IMR-90 (cell line): ENCODE data around the gene HIVEP3. TPM values are rescaled to one million over a fixed set of nuclear protein-coding genes. Genes with fewer than 3 reads are reported as not detected.

Experiments used
- ATAC-seq: fragments of 200-7000 bp; cut with Tn5 transposase; 2 replicates; pipeline ENCODE4 v1.9.1; 2020; ENCODE audit warnings: low read depth, mild to moderate bottlenecking, moderate library complexity
- BruUV-seq: library from RNA; stranded (reverse); fragments of 400-500 nt; replicated peaks from 2 replicates; lab custom pipeline; 2021; lab: Mats Ljungman, UMichigan
- CTCF ChIA-PET: fragments of 300-600 bp; formaldehyde crosslinking; extraction: SDS; loops from one replicate; lab custom pipeline; 2021; ENCODE audit warnings: antibody characterized with exemption; lab: Yijun Ruan, JAX
- POLR2A ChIA-PET: fragments of 300-600 bp; sonication (Branson Sonifier 250); formaldehyde crosslinking; loops from one replicate; lab custom pipeline; 2022; ENCODE audit warnings: antibody characterized with exemption; ENCODE audit not compliant: unreplicated experiment; lab: Charles Lee
- DNase-seq: peaks from one replicate; pipeline ENCODE4 v3.0.0; 2013
- H2AFZ ChIP-seq: replicated peaks from 2 replicates; pipeline ENCODE3; 2013; ENCODE audit warnings: low read length, mild to moderate bottlenecking; ENCODE audit not compliant: poor library complexity
- H2AK5ac ChIP-seq: 2 replicates; pipeline ENCODE4 v1.6.1; 2013; ENCODE audit warnings: low read depth, low read length, inconsistent platforms
- H2AK9ac ChIP-seq: replicated peaks from 2 replicates; pipeline ENCODE3; 2013; ENCODE audit warnings: mild to moderate bottlenecking, low read depth, low read length, moderate library complexity; ENCODE audit not compliant: poor library complexity
- H2BK120ac ChIP-seq: 2 replicates; pipeline ENCODE4 v1.6.1; 2013; ENCODE audit warnings: low read depth, low read length, inconsistent platforms
- H2BK15ac ChIP-seq: 3 replicates; pipeline ENCODE4 v1.6.1; 2013; ENCODE audit warnings: low read depth, low read length, inconsistent platforms
- H2BK20ac ChIP-seq: 2 replicates; pipeline ENCODE4 v1.6.1; 2013; ENCODE audit warnings: low read depth, mild to moderate bottlenecking, inconsistent platforms, low read length, moderate library complexity
- H2BK5ac ChIP-seq: 2 replicates; pipeline ENCODE4 v1.6.1; 2013; ENCODE audit warnings: mild to moderate bottlenecking, low read depth, low read length, inconsistent platforms; ENCODE audit not compliant: poor library complexity, severe bottlenecking
- H3K14ac ChIP-seq: replicated peaks from 2 replicates; pipeline ENCODE4 v1.6.1; 2013; ENCODE audit warnings: low read depth, low read length, inconsistent platforms
- H3K18ac ChIP-seq: 2 replicates; pipeline ENCODE4 v1.6.1; 2013; ENCODE audit warnings: low read depth, low read length, control low read depth
- H3K23ac ChIP-seq: 2 replicates; pipeline ENCODE4 v1.6.1; 2013; ENCODE audit warnings: low read depth, low read length, inconsistent platforms
- H3K27ac ChIP-seq: 2 replicates; pipeline ENCODE4 v1.5.1; 2013; ENCODE audit warnings: mild to moderate bottlenecking, control low read depth, low read length; ENCODE audit not compliant: insufficient read depth
- H3K27me3 ChIP-seq: 2 replicates; pipeline ENCODE4 v1.6.1; 2013; ENCODE audit warnings: low read length; ENCODE audit not compliant: control insufficient read depth, insufficient read depth
- H3K36me3 ChIP-seq: 2 replicates; pipeline ENCODE4 v1.6.1; 2013; ENCODE audit warnings: low read length, mixed read lengths; ENCODE audit not compliant: control insufficient read depth, insufficient read depth
- H3K4ac ChIP-seq: 2 replicates; pipeline ENCODE4 v1.6.1; 2013; ENCODE audit warnings: low read depth, low read length, inconsistent platforms
- H3K4me1 ChIP-seq: 2 replicates; pipeline ENCODE4 v1.6.1; 2013; ENCODE audit warnings: low read length, mixed read lengths; ENCODE audit not compliant: control insufficient read depth, insufficient read depth
- H3K4me2 ChIP-seq: 2 replicates; pipeline ENCODE4 v1.6.1; 2013; ENCODE audit warnings: low read depth, mild to moderate bottlenecking, control low read depth, low read length, moderate library complexity
- H3K4me3 ChIP-seq: 2 replicates; pipeline ENCODE4 v1.5.1; 2013; ENCODE audit warnings: low read depth, mild to moderate bottlenecking, control low read depth, low read length, moderate library complexity; ENCODE audit not compliant: insufficient read depth
- H3K56ac ChIP-seq: 2 replicates; pipeline ENCODE4 v1.6.1; 2013; ENCODE audit warnings: low read length, inconsistent platforms; ENCODE audit not compliant: insufficient read depth; ENCODE audit errors: extremely low read depth
- H3K79me1 ChIP-seq, 2 experiments: 2 replicates each; pipeline ENCODE4 v1.6.1; 2013; ENCODE audit warnings: low read length in 2 of 2, inconsistent platforms in 1 of 2, low read depth in 1 of 2
- H3K9ac ChIP-seq: 2 replicates; pipeline ENCODE4 v1.6.1; 2013; ENCODE audit warnings: low read depth, low read length, control low read depth
- H3K9me1 ChIP-seq: 2 replicates; pipeline ENCODE4 v1.6.1; 2013; ENCODE audit warnings: low read length, inconsistent platforms; ENCODE audit not compliant: insufficient read depth
- H3K9me3 ChIP-seq: 2 replicates; pipeline ENCODE4 v1.6.1; 2013; ENCODE audit warnings: low read length; ENCODE audit not compliant: control insufficient read depth, insufficient read depth
- H4K20me1 ChIP-seq: 2 replicates; pipeline ENCODE4 v1.6.1; 2013; ENCODE audit warnings: low read length, inconsistent platforms; ENCODE audit not compliant: insufficient read depth
- H4K5ac ChIP-seq: 2 replicates; pipeline ENCODE4 v1.6.1; 2013; ENCODE audit warnings: mild to moderate bottlenecking, low read depth, low read length, control low read depth
- H4K8ac ChIP-seq, 2 experiments: 2 replicates each; pipeline ENCODE4 v1.6.1; 2013; ENCODE audit warnings: low read depth in 2 of 2, low read length in 2 of 2, control low read depth in 1 of 2, inconsistent platforms in 1 of 2
- H4K91ac ChIP-seq: 2 replicates; pipeline ENCODE4 v1.6.1; 2013; ENCODE audit warnings: low read depth, low read length, inconsistent platforms; ENCODE audit not compliant: insufficient read depth
- BHLHE40 ChIP-seq: fragments of 150-350 bp; IDR thresholded peaks from 2 replicates; pipeline ENCODE4 v1.6.1; 2016; ENCODE audit warnings: mild to moderate bottlenecking, low read depth, low read length
- CEBPB ChIP-seq: IDR thresholded peaks from 2 replicates; pipeline ENCODE4 v1.6.1; 2012; ENCODE audit warnings: low read depth, low read length, improper control_type of control experiment
- CHD1 ChIP-seq: IDR thresholded peaks from 2 replicates; pipeline ENCODE4 v1.6.1; 2012; ENCODE audit warnings: low read depth, low read length, improper control_type of control experiment
- CTCF ChIP-seq: conservative IDR thresholded peaks from 2 replicates; pipeline ENCODE4 v1.5.1; 2012; ENCODE audit warnings: mild to moderate bottlenecking, low read depth, low read length, improper control_type of control experiment
- ELK1 ChIP-seq: fragments of 150-350 bp; IDR thresholded peaks from 2 replicates; pipeline ENCODE4 v1.6.1; 2016; ENCODE audit warnings: low read depth, mild to moderate bottlenecking, low read length, moderate library complexity, borderline replicate concordance
- FOS ChIP-seq: fragments of 150-350 bp; IDR thresholded peaks from 2 replicates; pipeline ENCODE4 v1.6.1; 2016; ENCODE audit warnings: low read depth, low read length
- MAFK ChIP-seq: IDR thresholded peaks from 2 replicates; pipeline ENCODE4 v1.6.1; 2012; ENCODE audit warnings: low read depth, low read length, improper control_type of control experiment
- MAZ ChIP-seq: IDR thresholded peaks from 2 replicates; pipeline ENCODE4 v1.6.1; 2012; ENCODE audit warnings: low read depth, mild to moderate bottlenecking, low read length, improper control_type of control experiment, moderate library complexity, borderline replicate concordance
- MXI1 ChIP-seq: IDR thresholded peaks from 2 replicates; pipeline ENCODE4 v1.6.1; 2012; ENCODE audit warnings: low read depth, mild to moderate bottlenecking, low read length, moderate library complexity, borderline replicate concordance
- NFE2L2 ChIP-seq: fragments of 150-350 bp; IDR thresholded peaks from 2 replicates; pipeline ENCODE4 v1.6.1; 2016; ENCODE audit warnings: low read depth, mild to moderate bottlenecking, low read length
- POLR2A ChIP-seq: IDR thresholded peaks from 2 replicates; pipeline ENCODE4 v1.6.1; 2012; ENCODE audit warnings: mild to moderate bottlenecking, low read depth, low read length
- RAD21 ChIP-seq: IDR thresholded peaks from 2 replicates; pipeline ENCODE4 v1.6.1; 2012; ENCODE audit warnings: low read length, improper control_type of control experiment
- RCOR1 ChIP-seq: IDR thresholded peaks from 2 replicates; pipeline ENCODE4 v1.6.1; 2012; ENCODE audit warnings: mild to moderate bottlenecking, low read length, improper control_type of control experiment; ENCODE audit not compliant: insufficient replicate concordance
- RFX5 ChIP-seq: IDR thresholded peaks from 2 replicates; pipeline ENCODE4 v1.8.0; 2012; ENCODE audit warnings: low read depth, mild to moderate bottlenecking, low read length, moderate library complexity
- SMC3 ChIP-seq: fragments of 150-350 bp; IDR thresholded peaks from 2 replicates; pipeline ENCODE4 v1.6.1; 2016; ENCODE audit warnings: low read depth, mild to moderate bottlenecking, antibody characterized with exemption, low read length, moderate library complexity
- USF2 ChIP-seq: fragments of 150-350 bp; IDR thresholded peaks from 2 replicates; pipeline ENCODE4 v1.6.1; 2017; ENCODE audit warnings: mild to moderate bottlenecking, antibody characterized with exemption, low read length, low read depth
- WGBS, 2 experiments: methylation state at CpG; one replicate each; pipeline versions ENCODE4 v1.1.5 to v1.1.7; 2013; ENCODE audit warnings: missing lambda C conversion rate in 2 of 2; ENCODE audit not compliant: insufficient read length in 1 of 2; ENCODE audit errors: extremely low coverage in 2 of 2; 5-methylcytosine and 5-hydroxymethylcytosine counted together
- dilution Hi-C: fragments of 300-500 bp; cut with HindIII; formaldehyde crosslinking; loops from one replicate; pipeline ENCODE4 v1.14.3; 2018; ENCODE audit warnings: low sequenced_read_pairs; ENCODE audit not compliant: unreplicated experiment
- in situ Hi-C: fragments of 300-500 bp; cut with MboI; formaldehyde crosslinking; loops from 3 replicates; pipeline ENCODE4 v1.14.3; 2019; ENCODE audit warnings: low sequenced_read_pairs, inconsistent platforms, mixed read lengths
- intact Hi-C: fragments of 100-400 bp; cut with micrococcal nuclease; formaldehyde crosslinking; loops from 2 replicates; pipeline ENCODE4 v1.10.0; 2022
- polyA plus RNA-seq, 3 experiments: library from polyadenylated mRNA; depleted of rRNA; stranded (reverse); fragments of >200 nt; gene quantifications; 2 replicates each; pipeline ENCODE4 v1.2.3, GENCODE V29; 2012; ENCODE audit warnings: low replicate concordance in 1 of 3
- total RNA-seq: library from RNA; depleted of rRNA; stranded (reverse); fragments of >200 nt; gene quantifications from 2 replicates; pipeline ENCODE4 v1.2.3, GENCODE V29; 2012

HIVEP3 gene
- total and polyA plus RNA-seq, 2 of the 4 experiments (the other 2 are of a cell fraction) = 1.4 to 4.0 TPM

- TF ChIP-seq SMC3 (no peak), POLR2A (no peak), NFE2L2 (no peak), MXI1 (no peak), USF2 (no peak), BHLHE40 (no peak), CEBPB (no peak), FOS (no peak), RAD21 (no peak), CTCF (no peak), ELK1 (no peak), MAZ (no peak), RCOR1 (no peak), MAFK (no peak), RFX5 (no peak), CHD1 (no peak)
- no peak for ATAC-seq
Observed at GRCh38 chr1:41641941-41642527, 276.7 kb downstream of the HIVEP3 start.

More at GRCh38 chr1:41641941-41642527, 276.7 kb downstream of the HIVEP3 start:
- Histone ChIP-seq H3K4me1 (peaks cover 11% of the 10 kb centered on the region), H3K79me1 (peaks cover 16 to 31% of the 10 kb centered on the region in 2 experiments), H3K4me2 (no peak overlapping the region), H4K20me1 (no peaks in the 10 kb centered on the region), H2AK5ac (no peak overlapping the region), H4K5ac (no peak overlapping the region), H3K27me3 (no peaks in the 10 kb centered on the region), H2AFZ (no peak overlapping the region), H4K91ac (no peak overlapping the region), H3K4me3 (no peak overlapping the region), H3K14ac (no peak overlapping the region), H3K9me3 (no peaks in the 10 kb centered on the region), H2BK120ac (no peak overlapping the region), H3K56ac (no peak overlapping the region), H2BK15ac (no peak overlapping the region), H2BK20ac (no peak overlapping the region), H3K4ac (no peak overlapping the region), H2BK5ac (no peak overlapping the region), H3K36me3 (no peaks in the 10 kb centered on the region), H3K23ac (no peak overlapping the region), H3K9ac (no peak overlapping the region), H2AK9ac (no peak overlapping the region), H3K9me1 (peaks cover 26% of the 10 kb centered on the region), H3K27ac (no peak overlapping the region), H4K8ac (no peak overlapping the region), H3K18ac (no peak overlapping the region)
- DNase-seq = no peak
- intact Hi-C loops = no loop called here
- dilution Hi-C loops = no loop called here
- no TSS peak for BruUV-seq
- ChIA-PET CTCF (no interaction called here), POLR2A (no interaction called here)
- 92% methylated on average over 2 of the region's 7 CpGs; no CpG with 5 or more reads in 1 of the 2 experiments for WGBS, 2 experiments
- in situ Hi-C loops = no loop called here
